SH-SY5Y (cell line): ENCODE measurements around the gene CFAP57.

Experiments used
- GATA2 ChIP-seq: IDR thresholded peaks from 2 replicates; pipeline ENCODE4 v1.6.1; 2011; ENCODE audit warnings: mild to moderate bottlenecking, low read depth, low read length
- GATA3 ChIP-seq: IDR thresholded peaks from 2 replicates; pipeline ENCODE4 v1.6.1; 2011; ENCODE audit warnings: low read depth, mild to moderate bottlenecking, low read length, moderate library complexity

DNA sequence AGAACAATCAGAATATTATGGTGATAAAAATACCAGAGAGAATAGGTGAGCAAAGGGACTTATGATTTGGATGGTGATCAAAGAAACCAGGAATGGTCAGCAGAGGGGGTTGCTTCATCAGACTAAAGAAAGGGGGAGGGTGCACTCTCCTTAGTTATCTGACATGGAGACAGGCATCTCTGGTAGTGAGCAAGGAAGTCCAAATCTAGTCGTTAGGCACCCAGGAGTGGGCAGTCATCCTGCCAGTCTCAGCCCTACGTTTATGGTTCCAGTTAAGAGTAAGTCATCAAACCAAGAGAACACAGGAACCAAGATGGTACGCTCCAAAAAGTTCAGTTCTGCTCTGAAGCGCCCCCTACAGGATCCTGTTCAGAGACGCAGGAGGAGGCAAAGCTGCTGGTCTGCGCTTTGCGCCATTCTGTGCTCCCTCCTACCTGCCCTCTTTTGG lies 28.7 kb upstream of the CFAP57 start:
- TF ChIP-seq GATA2 (no peak), GATA3 (no peak)
